ENCODE results near the gene PIK3R5. TPM values are rescaled to one million over a fixed set of nuclear protein-coding genes. Genes with fewer than 3 reads are reported as not detected.

The PIK3R5 gene
- total RNA-seq, 1 experiment from 2014 or later = not detected

GRCh38 chr17:8837563-8838075, 127.9 kb downstream of the PIK3R5 start:
- BruUV-seq (replicated peaks) = no TSS peak
- no peaks in the 10 kb centered on the region for H3K27me3 Mint-ChIP-seq (ENCODE audit: insufficient read depth, unreplicated experiment)
- no peaks in the 10 kb centered on the region for H3K36me3 Mint-ChIP-seq (ENCODE audit: insufficient read depth, unreplicated experiment)

GRCh38 chr17:8836821-8837562, 128.5 kb downstream of the PIK3R5 start:
- Mint-ChIP-seq H3K36me3 (ENCODE audit: insufficient read depth, unreplicated experiment) (no peaks in the 10 kb centered on the region), H3K4me3 (ENCODE audit: unreplicated experiment) (no peak overlapping the region), H3K27me3 (ENCODE audit: insufficient read depth, unreplicated experiment) (no peaks in the 10 kb centered on the region), H3K4me1 (ENCODE audit: low read depth, unreplicated experiment) (no peaks in the 10 kb centered on the region), H3K9me3 (ENCODE audit: unreplicated experiment) (no peaks in the 10 kb centered on the region), H3K27ac (ENCODE audit: unreplicated experiment) (no peak overlapping the region)
- no peaks in the 10 kb centered on the region for H3K36me3 ChIP-seq (ENCODE audit: control insufficient read depth, insufficient read depth, low read length)
- TF ChIP-seq CTCF (IDR thresholded peaks at IDR 0.05; ENCODE audit: insufficient read depth in 1 of 2, low read depth in 1 of 2, low read length in 1 of 2, severe bottlenecking in 1 of 2, unreplicated experiment in 1 of 2) = no peak
- no peaks in the 10 kb centered on the region for H3K4me1 ChIP-seq
- no TSS peak for BruUV-seq (replicated peaks)
- ChIA-PET POLR2A (no interaction called here), CTCF (interaction anchor here (0.6 kb wide), 1 partner anchor 12 kb away, joined by 3 read pairs; no protein-coding TSS in a partner anchor)
- intact Hi-C loops (cut with micrococcal nuclease; ENCODE audit: unreplicated experiment) = no loop called here
- H3K4me3 ChIP-seq (ENCODE audit: low read depth, low read length) = no peak overlapping the region
- no peaks in the 10 kb centered on the region for H3K27me3 ChIP-seq (replicated peaks; ENCODE audit: control insufficient read depth, insufficient read depth, low read length)
- no peak for DNase-seq
- H3K9me3 ChIP-seq = no peaks in the 10 kb centered on the region

More at GRCh38 chr17:8837563-8838075, 127.9 kb downstream of the PIK3R5 start:
- Mint-ChIP-seq H3K9me3 (ENCODE audit: unreplicated experiment) (no peaks in the 10 kb centered on the region), H3K4me1 (ENCODE audit: low read depth, unreplicated experiment) (no peaks in the 10 kb centered on the region), H3K4me3 (ENCODE audit: unreplicated experiment) (no peak overlapping the region), H3K27ac (ENCODE audit: unreplicated experiment) (no peak overlapping the region)
- DNase-seq = no peak
- no peaks in the 10 kb centered on the region for H3K9me3 ChIP-seq
- no peak for TF ChIP-seq CTCF (IDR thresholded peaks at IDR 0.05; ENCODE audit: insufficient read depth in 1 of 2, low read depth in 1 of 2, low read length in 1 of 2, severe bottlenecking in 1 of 2, unreplicated experiment in 1 of 2)
- H3K36me3 ChIP-seq (ENCODE audit: control insufficient read depth, insufficient read depth, low read length) = no peaks in the 10 kb centered on the region
- no peaks in the 10 kb centered on the region for H3K27me3 ChIP-seq (replicated peaks; ENCODE audit: control insufficient read depth, insufficient read depth, low read length)
- intact Hi-C loops (cut with micrococcal nuclease; ENCODE audit: unreplicated experiment) = no loop called here
- CTCF ChIA-PET = no interaction called here
- POLR2A ChIA-PET = no interaction called here
- H3K4me1 ChIP-seq = no peaks in the 10 kb centered on the region
- no peak overlapping the region for H3K4me3 ChIP-seq (ENCODE audit: low read depth, low read length)

- Histone ChIP-seq H3K36me3 (ENCODE audit: control insufficient read depth, insufficient read depth, low read length) (no peaks in the 10 kb centered on the region), H3K27me3 (replicated peaks; ENCODE audit: control insufficient read depth, insufficient read depth, low read length) (no peaks in the 10 kb centered on the region), H3K4me3 (ENCODE audit: low read depth, low read length) (no peak overlapping the region), H3K4me1 (no peaks in the 10 kb centered on the region), H3K9me3 (no peaks in the 10 kb centered on the region)
- Mint-ChIP-seq H3K4me1 (ENCODE audit: low read depth, unreplicated experiment) (no peaks in the 10 kb centered on the region), H3K9me3 (ENCODE audit: unreplicated experiment) (no peaks in the 10 kb centered on the region), H3K36me3 (ENCODE audit: insufficient read depth, unreplicated experiment) (no peaks in the 10 kb centered on the region), H3K27me3 (ENCODE audit: insufficient read depth, unreplicated experiment) (no peaks in the 10 kb centered on the region), H3K4me3 (ENCODE audit: unreplicated experiment) (no peak overlapping the region), H3K27ac (ENCODE audit: unreplicated experiment) (no peak overlapping the region)
- no TSS peak for BruUV-seq (replicated peaks)
- intact Hi-C loops (cut with micrococcal nuclease; ENCODE audit: unreplicated experiment) = no loop called here
- CTCF ChIA-PET = no interaction called here
- POLR2A ChIA-PET = no interaction called here
- TF ChIP-seq CTCF (IDR thresholded peaks at IDR 0.05; ENCODE audit: insufficient read depth in 1 of 2, low read depth in 1 of 2, low read length in 1 of 2, severe bottlenecking in 1 of 2, unreplicated experiment in 1 of 2) = no peak
- DNase-seq = no peak
These were observed 129.7 kb downstream of the PIK3R5 start for GRCh38 chr17:8835631-8836364.
